ENCODE data around the gene RNF31.
A peak's percentile ranks its signal among the peaks of the same experiment; 100 is the strongest.
"Not testable (repeated sequence)": the region's sequence is repeated elsewhere in the genome, so short reads cannot be mapped to it uniquely, and the experiment has no call there.

Gene RNF31

DNA sequence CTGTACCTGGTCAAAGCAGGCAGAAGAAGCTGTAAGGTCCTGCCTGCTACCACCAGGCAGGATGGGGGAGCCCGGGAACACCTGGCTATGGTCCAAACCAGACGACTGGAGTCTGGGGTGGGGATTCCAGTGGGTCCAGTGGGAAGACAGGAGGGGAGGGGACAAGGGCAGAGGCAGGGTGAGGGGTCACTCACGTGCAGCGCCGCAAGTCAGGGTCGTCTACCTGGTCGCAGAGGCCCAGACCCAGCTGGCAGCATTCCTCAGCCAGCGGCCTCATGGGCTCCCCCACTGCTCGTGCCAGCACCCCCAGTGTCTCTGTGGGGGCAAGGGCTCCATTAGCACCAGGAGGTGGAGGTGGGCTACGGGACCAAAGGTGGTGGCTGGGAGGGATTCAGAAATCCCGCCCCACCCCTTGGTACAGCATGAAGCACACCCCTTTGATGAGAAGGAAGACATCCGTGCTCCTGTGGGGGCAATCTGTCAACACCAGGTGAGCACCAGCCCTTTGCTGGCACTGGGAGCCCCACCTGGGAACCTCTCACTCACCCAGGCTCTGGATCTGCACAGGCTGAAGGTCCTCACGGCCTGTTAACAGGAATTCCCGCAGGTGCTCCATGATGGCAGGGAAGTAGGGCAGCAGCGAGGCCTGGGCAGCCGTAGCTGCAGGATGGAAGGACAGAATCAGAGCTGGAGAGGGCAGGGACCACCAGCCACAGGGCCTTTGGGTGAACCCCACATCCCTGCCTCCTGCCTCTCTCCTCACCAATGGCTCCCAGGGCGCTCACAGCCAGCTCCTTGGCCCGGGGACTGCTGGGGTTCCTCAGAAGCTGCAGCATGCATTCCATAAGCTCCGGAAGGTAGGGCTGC lies 37.0 kb downstream of the RNF31 start:
- DNase-seq: no peak

DNA sequence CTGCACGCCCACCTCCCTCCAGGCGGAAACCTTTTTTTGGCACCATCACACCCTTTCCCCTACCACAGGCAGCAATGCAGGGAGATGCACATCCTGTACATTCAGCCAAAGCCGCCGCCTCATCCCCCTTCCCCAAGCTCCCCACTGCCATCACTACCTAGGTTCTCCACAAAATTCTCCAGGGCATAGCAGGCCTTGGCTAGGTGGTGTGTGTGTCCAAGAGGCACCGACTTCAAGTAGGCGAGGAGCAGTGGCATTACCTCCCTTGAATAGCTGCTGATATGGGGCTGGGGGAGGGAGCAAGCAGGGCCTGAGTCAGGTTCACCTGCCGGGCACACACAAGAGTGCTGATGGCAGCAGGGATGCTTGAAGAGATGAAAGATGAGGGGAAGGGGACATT lies 37.7 kb downstream of the RNF31 start:
- DNase-seq: no peak

DNA sequence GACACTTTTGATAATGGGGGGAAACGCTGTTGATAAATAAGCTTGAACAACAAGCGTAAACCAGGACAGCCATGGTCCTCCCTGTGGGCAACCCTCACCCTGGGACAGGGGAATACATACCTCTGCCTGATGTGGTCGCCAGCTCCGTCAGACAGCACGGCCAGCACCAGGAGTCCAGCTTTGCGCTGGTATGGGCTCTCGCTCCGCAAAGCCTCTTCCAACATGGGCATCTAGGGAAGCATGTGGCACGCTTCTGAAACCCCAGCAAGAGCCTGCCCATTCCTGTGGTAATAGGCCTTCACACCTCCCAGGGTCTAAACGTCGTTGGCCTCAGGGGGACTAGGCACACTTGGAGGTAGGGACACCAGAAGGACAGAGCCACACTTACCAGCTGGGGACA lies 38.4 kb downstream of the RNF31 start:
- no peak for DNase-seq

DNA sequence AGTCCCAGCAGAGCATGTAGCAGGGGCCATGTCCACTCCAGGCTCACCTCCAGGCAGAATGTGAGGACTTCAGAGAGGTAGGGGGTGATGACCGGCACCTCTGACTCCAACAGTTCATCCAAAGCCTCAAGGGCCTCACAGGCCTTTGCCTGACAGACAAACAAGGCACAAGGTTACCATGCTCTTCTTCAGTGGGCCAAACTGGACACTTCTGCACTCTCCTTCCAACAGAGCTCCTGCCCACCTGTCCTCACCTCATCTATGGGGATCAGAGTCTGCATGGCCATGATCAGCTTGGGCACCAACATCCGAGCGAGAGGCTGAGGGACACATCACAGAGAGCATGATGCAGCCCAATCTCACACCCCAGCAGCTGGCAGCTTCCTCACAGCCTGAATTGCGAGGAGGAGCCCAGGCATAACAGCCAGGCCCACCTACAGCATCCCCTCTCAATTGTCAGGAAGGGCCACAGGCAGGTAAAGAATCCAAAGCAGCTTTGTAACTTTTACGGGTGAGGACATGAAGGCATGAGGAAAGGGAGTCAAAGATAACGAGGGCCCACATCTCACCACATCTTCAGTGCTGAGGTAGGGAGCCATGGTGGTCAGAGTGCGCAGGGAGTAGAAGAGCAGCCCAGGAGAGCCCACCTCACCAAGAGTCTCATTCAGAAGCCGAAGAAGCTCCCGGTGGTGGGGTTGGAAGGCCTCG lies 39.7 kb downstream of the RNF31 start:
- DNase-seq: no peak

DNA sequence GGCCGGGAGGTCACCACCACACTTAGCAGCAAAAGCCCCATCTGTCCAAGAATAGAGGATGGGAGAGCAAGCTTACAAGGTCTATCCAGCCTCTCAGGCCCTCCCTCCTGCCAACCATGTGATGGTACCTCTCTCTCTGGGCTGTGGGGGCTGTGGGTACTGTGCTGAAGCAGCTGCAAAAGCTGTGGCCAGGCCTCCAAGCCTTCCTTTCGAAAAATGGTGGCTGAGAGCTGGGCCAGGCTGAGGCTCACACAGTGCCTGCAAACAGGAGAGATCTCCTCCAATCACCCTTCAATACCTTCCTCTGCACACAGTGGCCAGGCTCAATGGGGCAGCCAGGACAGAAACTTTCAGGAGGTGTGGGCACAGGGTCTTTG lies 40.2 kb downstream of the RNF31 start:
- no peak for DNase-seq

DNA sequence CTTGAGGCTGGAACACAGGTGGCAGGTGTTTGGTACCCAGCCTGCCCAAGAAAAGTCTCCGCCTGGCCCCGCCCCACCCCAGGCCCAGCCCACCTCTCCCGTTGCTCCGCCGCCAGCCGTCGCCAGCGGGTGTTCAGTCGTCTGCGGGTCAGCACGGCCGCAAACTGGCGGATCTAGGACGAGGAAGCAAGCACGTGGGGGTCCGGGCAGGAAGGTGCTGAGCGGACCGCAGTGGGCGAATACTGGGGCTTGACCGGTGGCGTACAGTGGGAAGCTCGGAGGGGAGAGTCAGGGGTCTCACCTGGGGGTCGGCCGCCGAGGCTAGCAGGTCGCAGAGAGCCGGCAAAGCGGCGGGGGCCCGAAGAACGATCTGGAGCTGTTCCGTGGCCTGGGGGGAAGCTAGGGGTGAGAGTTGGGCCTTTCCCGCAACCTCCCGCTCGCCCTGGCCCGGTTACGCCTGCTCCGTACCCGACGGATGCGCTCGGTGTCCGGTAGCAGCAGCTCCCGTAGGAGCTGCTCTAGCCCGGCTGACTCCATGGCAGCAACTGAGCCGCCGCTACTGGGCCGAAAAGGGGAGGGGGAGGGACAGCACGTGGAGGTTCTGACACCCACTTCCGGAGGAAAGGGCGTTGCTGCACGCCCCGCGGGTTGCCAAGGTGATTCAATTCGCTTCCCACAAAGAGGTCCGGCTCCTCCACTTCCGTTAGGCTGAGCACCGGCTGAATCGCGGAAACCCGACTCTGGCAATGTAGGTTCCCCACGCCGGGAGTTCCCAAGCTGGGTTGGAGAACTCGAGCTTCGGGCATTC lies 41.2 kb downstream of the RNF31 start, which contains the start of gene IPO4:
TSS of gene IPO4 (minus strand) at position 566 of the 808 bp plus-strand sequence. CDS start at position 537, 29 bp downstream.
- peak; percentile 90 for DNase-seq

DNA sequence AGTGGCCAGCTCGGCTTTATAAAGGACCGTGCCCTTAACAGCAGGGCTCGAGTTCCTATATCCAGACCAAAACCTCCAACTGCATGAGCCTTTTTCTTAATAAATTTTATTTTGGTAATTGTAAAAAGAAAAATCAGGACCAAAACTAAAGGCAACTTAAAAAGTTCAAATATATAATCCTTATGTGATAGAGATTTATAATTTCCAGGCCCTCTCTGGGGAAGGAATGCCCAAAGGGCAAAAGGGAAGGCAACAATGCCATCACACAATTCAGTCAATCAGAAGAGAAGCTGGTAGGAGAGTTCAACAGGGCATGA lies 41.7 kb downstream of the RNF31 start:
- no peak for DNase-seq

DNA sequence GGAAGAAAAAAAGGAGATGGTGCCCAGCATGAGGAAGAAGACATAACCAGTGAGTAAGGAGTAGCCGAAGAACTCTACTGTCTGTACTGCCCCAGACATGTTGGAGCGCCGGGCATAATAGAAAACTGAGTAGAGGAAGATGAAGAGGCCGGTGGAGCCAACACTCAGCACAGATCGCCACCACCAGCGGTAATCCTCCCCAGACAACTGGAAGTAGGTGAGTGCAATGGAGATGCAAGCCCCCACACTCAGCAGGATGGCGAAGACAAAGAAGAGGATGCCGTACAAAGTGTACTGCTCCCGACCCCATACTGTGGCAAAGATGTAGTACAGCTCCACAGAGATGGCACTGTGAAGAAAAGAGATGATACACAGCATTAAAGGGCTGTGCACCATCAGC lies 42.2 kb downstream of the RNF31 start:
- no peak for DNase-seq

DNA sequence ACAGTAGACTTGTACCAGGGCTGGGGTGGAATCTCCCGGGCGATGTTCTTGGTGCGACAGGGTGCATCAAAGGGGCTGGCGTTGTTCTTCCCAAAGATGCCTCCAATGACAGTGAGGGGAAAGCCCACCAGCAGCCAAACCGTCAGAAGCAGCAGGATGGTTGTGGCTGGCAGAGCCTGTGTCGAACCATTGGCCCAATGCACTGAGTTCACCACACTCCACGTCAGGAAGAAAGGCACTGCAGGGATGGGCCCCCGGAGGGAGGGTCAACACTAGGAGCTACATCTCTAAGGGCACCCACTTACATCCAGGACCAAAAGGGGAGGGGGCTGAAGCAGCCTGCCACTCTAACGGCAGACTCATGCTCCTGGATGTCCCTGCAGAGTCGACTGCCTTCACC lies 43.1 kb downstream of the RNF31 start:
- DNase-seq: no peak

DNA sequence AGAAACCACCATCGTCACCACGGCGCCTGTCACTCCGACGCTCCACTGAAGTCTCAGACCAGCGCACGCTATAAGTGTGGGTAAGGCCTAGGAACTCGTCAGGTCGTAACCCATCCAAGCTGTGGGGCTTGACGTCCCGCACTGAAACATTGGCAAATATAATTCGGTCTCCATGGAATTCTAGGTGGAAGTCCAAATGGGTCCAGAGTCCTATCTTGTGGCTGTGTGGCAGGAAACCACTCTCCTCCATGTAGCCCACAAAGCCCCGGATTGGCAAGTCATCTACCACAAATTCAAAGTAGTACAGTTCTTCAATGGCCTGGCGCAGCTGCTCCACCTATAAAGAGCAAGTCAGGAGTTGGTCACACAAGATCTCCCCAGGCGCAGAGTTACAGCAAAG lies 45.6 kb downstream of the RNF31 start:
- DNase-seq: no peak

DNA sequence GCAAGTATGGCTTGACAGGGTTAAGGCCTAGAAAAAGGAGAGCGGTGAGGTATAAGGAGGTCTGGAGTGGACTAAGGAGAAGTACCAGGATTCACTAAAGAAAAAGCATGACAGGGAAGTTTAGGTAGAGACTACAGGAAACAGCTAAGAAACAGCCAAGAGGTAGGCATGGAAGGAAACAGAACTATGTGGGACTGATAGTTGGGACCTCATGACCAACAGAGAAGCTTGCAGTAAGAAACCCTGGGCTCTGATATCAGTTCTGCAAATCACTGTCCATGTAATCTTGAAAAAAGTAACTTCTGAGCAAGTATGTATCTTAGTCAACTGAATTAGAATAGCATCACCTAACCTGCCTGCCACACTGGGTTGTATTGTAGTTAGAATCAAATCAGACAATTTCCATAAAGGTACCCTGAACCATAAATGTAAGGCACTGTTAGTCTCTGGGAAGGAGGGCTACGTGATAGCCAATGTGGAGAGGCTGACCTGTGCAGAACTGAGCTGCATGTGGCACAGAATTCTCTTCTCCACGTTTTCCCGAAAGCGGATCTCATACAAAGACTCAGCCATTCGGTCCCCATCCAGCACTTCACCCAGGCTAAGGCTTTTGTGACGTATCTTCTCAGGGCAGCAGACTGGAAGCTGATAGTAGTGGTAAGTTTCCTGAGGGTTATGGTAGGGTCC lies 47.0 kb downstream of the RNF31 start:
- no peak for DNase-seq

DNA sequence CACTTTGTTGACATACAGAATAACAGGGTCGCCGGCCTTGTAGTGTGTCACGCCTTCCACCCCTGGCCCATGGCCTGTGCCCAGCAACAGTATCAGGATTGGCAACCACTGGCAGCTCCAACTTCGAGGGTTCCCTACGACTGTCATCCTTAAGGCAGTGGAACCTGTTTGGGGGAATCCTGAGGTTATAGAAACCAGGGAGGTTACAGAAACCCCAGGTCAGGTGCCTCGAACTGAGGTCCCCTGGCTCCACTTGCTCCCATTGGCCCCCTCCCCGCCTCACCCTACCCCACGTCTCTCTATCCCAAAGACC lies 47.5 kb downstream of the RNF31 start:
- DNase-seq: no peak

DNA sequence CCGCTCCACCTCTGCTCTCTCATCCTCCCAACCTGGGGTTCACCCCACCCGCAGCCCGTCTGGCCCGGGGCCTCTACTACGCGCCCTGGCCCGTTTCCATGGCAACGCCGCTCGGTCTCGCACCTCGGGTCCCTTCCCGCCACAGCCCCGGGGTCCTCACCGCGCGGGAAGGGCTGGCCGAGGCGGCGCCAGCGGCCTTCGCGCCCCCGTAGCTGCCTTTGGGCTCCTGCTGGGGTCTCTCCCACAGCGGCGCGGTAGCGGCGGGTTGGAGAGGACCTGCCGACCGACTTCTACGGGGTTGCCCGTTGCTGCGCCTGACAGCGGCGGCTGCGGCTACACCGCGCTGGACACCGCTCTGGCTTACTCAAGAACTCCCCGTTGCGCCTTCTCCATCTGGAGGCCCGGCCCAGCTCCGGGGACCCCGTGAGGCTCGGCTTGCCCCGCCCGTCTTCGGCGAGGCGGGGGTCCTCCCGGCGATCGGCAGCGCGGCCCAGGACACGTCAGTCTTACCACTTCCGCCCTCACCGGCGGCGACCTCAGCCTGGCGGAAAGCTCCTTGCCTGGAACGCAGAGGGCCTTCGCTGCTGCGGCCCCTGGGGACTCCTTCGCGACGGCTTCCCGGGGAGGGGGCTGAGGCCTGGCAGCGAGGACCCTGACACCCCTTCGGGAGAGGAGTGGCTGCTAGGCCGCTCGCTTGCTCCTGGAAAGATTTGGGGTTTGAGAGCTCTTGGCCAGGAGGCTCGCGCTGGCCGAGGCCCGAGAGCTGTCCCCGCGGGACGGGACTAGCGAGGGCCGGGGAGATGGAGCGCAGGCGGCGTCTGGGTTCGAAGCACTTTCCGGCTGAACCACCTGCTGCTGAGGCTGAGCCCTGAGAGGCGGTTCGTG lies 48.1 kb downstream of the RNF31 start, which contains the start of gene TM9SF1:
TSS of gene TM9SF1 (minus strand) at position 256 of the 885 bp plus-strand sequence. CDS start 422 bp downstream, outside the sequence.
- DNase-seq: peak; percentile 88

DNA sequence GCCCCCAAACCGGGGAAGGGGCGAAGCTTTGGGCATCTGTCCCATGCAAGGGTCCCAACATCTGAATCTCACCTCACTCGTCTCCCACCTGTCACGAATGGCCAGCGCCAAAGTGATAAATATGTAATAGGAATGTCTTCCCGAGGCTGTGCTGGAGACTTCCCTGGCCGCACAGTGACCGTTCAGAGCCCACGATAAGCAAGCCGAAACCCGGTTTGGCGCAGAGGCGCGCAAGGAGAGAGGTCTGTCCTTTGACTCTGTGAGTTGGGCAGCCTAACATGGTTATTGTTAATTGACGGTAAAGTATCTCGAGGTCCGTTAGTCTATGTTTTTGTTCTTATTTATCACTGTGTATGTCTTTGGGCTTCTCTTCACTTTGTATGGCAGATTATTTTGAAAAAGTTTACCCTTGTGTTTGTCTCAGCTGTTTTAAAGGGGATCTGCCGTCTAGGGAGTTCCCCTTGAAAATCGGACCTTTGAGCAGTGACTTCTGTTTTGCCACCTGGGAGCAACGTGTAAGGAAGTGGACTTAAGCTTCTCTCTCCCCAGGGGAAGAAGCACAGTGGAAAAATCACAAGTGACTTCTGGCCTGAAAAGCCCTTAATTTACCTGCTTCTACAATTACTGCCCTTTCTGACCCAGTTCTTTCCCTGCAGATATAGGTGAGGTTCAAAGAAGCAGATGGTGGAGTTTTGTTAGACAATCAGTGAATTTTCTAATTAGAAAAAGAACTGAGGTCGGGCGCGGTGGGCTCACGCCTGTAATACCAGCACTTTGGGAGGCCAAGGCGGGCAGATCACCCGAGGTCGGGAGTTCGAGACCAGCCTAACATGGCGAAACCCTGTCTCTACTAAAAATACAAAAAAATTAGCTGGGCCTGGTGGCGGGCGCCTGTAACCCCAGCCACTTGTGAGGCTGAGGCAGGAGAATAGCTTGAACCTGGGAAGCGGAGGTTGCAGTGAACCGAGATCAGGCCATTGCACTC lies 49.1 kb downstream of the RNF31 start:
- no peak for DNase-seq

DNA sequence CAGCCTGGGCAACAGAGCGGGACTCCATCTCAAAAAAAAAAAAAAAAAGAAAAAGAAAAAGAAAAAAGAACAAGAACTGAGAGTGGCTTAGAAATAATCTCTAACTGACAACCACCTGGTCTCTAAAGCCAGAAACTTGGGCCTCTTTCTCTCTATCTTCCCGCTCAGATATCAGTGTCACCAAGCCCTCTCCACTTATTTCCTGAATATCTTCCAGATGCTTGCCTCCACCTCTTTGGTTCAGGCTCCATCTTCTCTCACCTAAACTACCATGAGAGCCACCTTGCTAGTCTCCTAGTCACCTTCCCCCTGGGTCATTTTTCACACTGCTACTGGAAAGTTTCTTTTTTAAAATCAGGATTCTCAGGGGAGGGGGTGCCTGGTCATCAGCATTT lies 49.8 kb downstream of the RNF31 start:
- DNase-seq: no peak

DNA sequence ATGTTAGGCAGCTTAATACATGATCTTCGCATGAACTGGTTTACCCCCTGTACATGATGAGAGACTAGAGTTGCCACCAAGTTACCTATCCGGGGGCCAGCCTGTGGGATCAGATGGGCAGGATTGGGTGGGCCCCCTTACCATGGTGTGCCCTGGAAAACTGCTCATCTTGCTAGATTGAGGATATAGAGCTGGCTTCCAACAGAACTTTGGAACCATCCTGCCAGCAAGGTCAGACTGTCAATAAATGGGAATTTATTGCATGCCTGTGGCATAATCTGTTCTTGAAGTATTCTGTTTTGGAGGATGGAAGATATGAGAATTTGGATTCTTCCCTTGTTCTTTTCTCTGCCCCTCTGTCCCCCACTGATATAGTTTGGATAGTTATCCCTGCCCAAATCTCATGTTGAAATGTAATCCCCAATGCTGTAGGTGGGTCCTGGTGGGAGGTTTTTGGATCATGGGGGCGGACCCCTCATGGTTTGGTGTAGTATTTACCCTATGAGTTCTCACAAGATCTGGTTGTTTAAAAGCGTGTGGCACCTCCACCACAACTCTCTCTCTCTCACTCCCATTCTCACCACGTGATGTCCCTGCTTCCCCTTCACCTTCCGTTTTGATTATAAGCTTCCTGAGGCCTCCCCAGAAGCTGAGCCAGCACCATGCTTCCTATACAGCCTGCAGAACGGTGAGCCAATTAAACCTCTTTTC lies 51.7 kb downstream of the RNF31 start:
- DNase-seq: no peak

DNA sequence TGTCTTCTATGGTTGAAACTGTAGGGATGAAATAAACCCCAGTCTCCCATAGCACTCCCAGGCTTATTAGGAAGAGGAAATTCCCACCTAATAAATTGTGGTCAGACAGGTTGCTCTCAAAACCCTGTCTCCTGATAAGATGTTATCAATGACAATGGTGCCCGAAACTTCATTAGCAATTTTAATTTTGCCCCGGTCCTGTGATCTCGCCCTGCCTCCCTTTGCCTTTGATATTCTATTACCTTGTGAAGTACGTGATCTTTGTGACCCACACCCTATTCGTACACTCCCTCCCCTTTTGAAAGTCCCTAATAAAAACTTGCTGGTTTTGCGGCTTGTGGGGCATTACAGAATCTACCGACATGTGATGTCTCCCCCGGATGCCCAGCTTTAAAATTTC lies 55.2 kb downstream of the RNF31 start:
- not testable (repeated sequence) for DNase-seq

DNA sequence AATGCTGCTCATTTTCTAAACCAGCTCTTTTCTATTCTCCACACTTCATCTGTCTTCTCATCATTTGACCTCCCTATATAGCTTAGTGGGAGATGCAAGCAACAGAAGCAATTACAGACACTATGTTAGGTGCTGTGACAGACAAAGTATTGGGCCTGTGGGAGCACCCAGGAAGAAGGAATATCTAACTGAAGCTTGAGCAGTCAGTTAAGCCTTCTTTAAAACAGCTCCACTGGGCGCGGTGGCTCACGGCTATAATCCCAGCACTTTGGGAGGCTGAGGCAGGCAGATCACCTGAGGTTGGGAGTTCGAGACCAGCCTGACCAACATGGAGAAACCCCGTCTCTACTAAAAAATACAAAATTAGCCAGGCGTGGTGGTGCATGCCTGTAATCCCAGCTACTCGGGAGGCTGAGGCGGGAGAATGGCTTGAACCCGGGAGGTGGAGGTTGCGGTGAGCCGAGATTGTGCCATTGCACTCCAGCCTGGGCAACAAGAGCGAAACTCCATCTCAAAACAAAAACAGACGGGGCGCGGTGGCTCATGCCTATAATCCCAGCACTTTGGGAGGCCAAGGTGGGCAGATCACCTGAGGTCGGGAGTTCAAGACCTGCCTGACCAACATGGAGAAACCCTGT lies 56.1 kb downstream of the RNF31 start:
- not testable (repeated sequence) for DNase-seq

Data from T-helper 9 cell (primary cell).